Calu3 (cell line): ENCODE results near the gene PDE1C. TPM values are rescaled to one million over a fixed set of nuclear protein-coding genes. Genes with fewer than 3 reads are reported as not detected.

Experiments
- BruUV-seq: library from RNA; stranded (reverse); fragments of 400-500 nt; replicated peaks from 2 replicates; lab custom pipeline; 2021; lab: Mats Ljungman, UMichigan
- CTCF ChIA-PET: fragments of 300-600 bp; sonication (Branson Sonifier 250); formaldehyde crosslinking; loops from one replicate; lab custom pipeline; 2022; ENCODE audit warnings: antibody characterized with exemption; lab: Charles Lee
- DNase-seq: peaks from one replicate; pipeline ENCODE4 v3.0.0; 2022
- H3K27ac Mint-ChIP-seq: one replicate; pipeline ENCODE4 v1.8.0; 2022; ENCODE audit warnings: mixed read lengths; ENCODE audit not compliant: unreplicated experiment
- H3K27me3 Mint-ChIP-seq: one replicate; pipeline ENCODE4 v1.8.0; 2022; ENCODE audit warnings: mixed read lengths; ENCODE audit not compliant: unreplicated experiment
- H3K36me3 Mint-ChIP-seq: one replicate; pipeline ENCODE4 v1.8.0; 2022; ENCODE audit warnings: mild to moderate bottlenecking, moderate library complexity, mixed read lengths; ENCODE audit not compliant: insufficient read depth, unreplicated experiment
- H3K4me1 Mint-ChIP-seq: one replicate; pipeline ENCODE4 v1.8.0; 2022; ENCODE audit warnings: mild to moderate bottlenecking, low read depth, mixed read lengths; ENCODE audit not compliant: unreplicated experiment
- H3K4me3 Mint-ChIP-seq: one replicate; pipeline ENCODE4 v1.8.0; 2022; ENCODE audit warnings: mild to moderate bottlenecking, low read depth, moderate library complexity, mixed read lengths; ENCODE audit not compliant: unreplicated experiment
- H3K9me3 Mint-ChIP-seq: one replicate; pipeline ENCODE4 v1.8.0; 2022; ENCODE audit warnings: low read depth, mixed read lengths; ENCODE audit not compliant: unreplicated experiment
- CTCF ChIP-seq: fragments of 200-600 bp; IDR thresholded peaks from one replicate; pipeline ENCODE4 v1.8.0; 2022; ENCODE audit warnings: antibody characterized with exemption; ENCODE audit not compliant: unreplicated experiment
- intact Hi-C: fragments of 100-400 bp; cut with micrococcal nuclease; formaldehyde crosslinking; loops from one replicate; pipeline ENCODE4 v1.10.0; 2022; ENCODE audit not compliant: unreplicated experiment
- total RNA-seq: library from RNA; stranded (reverse); gene quantifications from 2 replicates; pipeline ENCODE4 v1.2.3, GENCODE V29; 2022

The PDE1C gene
- total RNA-seq, 1 experiment from 2014 or later = 34.0 TPM

GRCh38 chr7:31921047-31921446, 149.2 kb downstream of the PDE1C start:
- Mint-ChIP-seq H3K27me3 (no peaks in the 10 kb centered on the region), H3K4me1 (peaks cover 69% of the 10 kb centered on the region), H3K4me3 (no peak overlapping the region), H3K9me3 (no peaks in the 10 kb centered on the region), H3K36me3 (peaks cover 4% of the 10 kb centered on the region), H3K27ac (no peak overlapping the region)
- CTCF ChIA-PET = no interaction called here
- TF ChIP-seq CTCF = no peak
- DNase-seq = no peak
- intact Hi-C loops = no loop called here
- BruUV-seq = no TSS peak

DNA sequence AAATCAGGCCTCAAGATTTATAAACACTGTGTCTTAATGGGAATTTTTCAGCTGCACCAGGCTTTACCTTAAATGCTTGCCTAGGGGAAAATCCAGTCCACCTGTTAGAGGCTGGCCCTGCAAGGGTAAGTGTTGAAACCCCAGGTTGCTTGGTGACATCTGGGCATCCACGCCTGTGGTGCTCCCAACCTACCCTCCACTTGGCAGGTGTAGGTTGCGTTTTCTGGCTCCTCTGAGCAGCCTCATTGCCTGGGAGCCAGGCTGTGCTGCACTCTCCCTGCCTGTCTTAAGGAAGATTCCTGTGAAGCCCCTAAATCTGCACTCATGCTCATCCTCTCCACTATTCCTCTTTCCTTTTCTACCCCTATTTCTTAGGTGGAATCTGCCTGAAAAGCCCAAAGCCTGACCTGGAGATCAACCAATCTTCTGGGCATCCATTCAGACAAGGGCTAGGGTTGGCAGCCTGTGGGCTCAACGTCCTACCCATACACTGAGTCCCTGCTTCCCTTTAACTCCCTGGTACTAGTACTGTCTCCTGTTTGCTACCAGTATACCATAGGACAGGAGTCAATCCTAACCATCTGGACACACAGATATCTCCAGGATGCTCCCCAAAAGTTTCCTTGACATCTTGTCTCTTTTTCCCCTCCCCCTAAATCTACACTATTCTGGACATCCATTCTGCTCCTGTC, 150.4 kb downstream of the PDE1C start:
- Mint-ChIP-seq H3K9me3 (no peaks in the 10 kb centered on the region), H3K4me3 (no peak overlapping the region), H3K4me1 (peaks cover 72% of the 10 kb centered on the region), H3K27ac (no peak overlapping the region), H3K36me3 (peaks cover 4% of the 10 kb centered on the region), H3K27me3 (no peaks in the 10 kb centered on the region)
- BruUV-seq = no TSS peak
- DNase-seq = no peak
- CTCF ChIA-PET = interaction anchor here (0.7 kb wide), 1 partner anchor 16 kb away, joined by 3 read pairs; no protein-coding TSS in a partner anchor
- no peak for TF ChIP-seq CTCF
- intact Hi-C loops = no loop called here

DNA sequence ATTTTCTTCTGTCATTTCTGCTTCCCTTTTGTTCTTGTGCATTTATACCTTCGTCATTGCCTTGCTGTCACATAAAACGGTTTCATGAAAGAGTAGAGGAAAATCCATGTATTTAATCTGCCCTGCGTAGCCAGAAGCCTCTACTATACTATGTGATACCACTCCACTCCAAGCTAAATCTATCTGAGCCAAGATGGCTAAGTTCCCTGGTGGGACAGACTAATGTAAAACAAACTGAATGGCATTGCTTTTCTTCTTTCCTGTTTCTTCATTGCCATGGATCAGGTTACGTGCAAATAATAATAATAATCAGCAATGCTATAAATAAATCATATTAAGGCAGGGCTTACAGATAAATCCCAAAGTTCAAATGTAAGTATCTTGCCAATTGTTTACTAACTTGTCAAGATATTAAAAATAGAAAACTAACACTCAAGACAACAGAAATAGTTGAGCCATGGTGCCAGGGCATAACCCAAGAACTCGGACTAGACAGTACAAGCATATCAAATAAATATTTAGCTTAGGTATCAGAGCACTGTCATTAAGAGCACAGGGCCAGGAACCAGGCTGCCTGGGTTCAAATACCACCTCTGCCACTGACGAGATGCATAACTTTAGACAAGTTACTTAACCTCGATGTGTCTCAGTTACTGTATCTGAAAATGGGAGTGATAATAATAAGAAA, 151.4 kb downstream of the PDE1C start:
- Mint-ChIP-seq H3K27ac (no peak overlapping the region), H3K4me1 (peaks cover 63% of the 10 kb centered on the region), H3K9me3 (no peaks in the 10 kb centered on the region), H3K4me3 (no peak overlapping the region), H3K27me3 (no peaks in the 10 kb centered on the region), H3K36me3 (peaks cover 4% of the 10 kb centered on the region)
- no TSS peak for BruUV-seq
- TF ChIP-seq CTCF = no peak
- intact Hi-C loops = no loop called here
- no peak for DNase-seq
- CTCF ChIA-PET = interaction anchor here (0.6 kb wide), 1 partner anchor 20 kb away, joined by 3 read pairs; no protein-coding TSS in a partner anchor

DNA sequence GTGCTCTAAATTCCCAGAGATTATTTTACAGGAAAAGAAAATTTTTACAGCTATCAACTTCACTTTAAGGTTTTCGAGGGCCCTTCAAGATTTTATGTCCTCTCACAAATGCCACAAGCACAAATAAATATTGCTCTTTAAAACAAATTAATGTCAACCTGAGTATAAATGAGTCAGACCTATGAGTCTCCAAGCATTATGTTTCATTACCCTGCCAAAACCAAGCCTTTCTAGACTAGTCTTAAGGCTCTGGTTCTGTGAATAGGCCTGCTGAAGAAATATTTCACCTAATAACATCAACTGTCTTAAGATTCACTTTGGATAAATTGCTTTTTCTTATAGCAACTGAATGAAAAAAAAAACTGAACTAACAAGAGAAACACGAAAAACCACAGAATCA, 153.0 kb downstream of the PDE1C start:
- no TSS peak for BruUV-seq
- Mint-ChIP-seq H3K9me3 (no peaks in the 10 kb centered on the region), H3K27me3 (no peaks in the 10 kb centered on the region), H3K4me1 (peaks cover 52% of the 10 kb centered on the region), H3K4me3 (no peak overlapping the region), H3K27ac (no peak overlapping the region), H3K36me3 (peaks cover 4% of the 10 kb centered on the region)
- no peak for DNase-seq
- CTCF ChIA-PET = interaction anchor here (1.0 kb wide), 1 partner anchor 21 kb away, joined by 3 read pairs; no protein-coding TSS in a partner anchor
- TF ChIP-seq CTCF = no peak
- intact Hi-C loops = no loop called here
